H1 (cell line): ENCODE data around the gene COPZ2. TPM values are rescaled to one million over a fixed set of nuclear protein-coding genes. Genes with fewer than 3 reads are reported as not detected.

ENCODE experiments used
- CTCF ChIA-PET: fragments of 300-600 bp; sonication (Branson Sonifier 250); formaldehyde crosslinking; loops from one replicate; lab custom pipeline; 2021; ENCODE audit not compliant: partially characterized antibody; lab: Charles Lee
- POLR2A ChIA-PET: fragments of 300-600 bp; sonication (Branson Sonifier 250); formaldehyde crosslinking; loops from one replicate; lab custom pipeline; 2021; ENCODE audit warnings: inconsistent platforms; ENCODE audit not compliant: partially characterized antibody; lab: Charles Lee
- DNase-seq, 2 experiments: peaks; one replicate each; pipeline versions ENCODE4 v3.0.0 to v3.0.0-alpha.2; 2010 to 2022; ENCODE audit warnings: low spot score in 2 of 2, low read depth in 1 of 2, mixed read lengths in 1 of 2
- FAIRE-seq: peaks from 2 replicates; lab custom pipeline; 2011; peaks lifted over from hg19 to GRCh38; lab: Jason Lieb, UNC
- H2AFZ ChIP-seq: 2 replicates; pipeline ENCODE4 v1.8.1; 2012; ENCODE audit warnings: low read length, inconsistent platforms
- H2AK5ac ChIP-seq: 2 replicates; pipeline ENCODE4 v1.6.1; 2013; ENCODE audit warnings: low read depth, low read length
- H2BK120ac ChIP-seq: replicated peaks from 2 replicates; pipeline ENCODE3; 2013; ENCODE audit warnings: low read depth, low read length, inconsistent platforms
- H2BK12ac ChIP-seq: 2 replicates; pipeline ENCODE4 v1.6.1; 2013; ENCODE audit warnings: low read depth, low read length
- H2BK15ac ChIP-seq: 2 replicates; pipeline ENCODE4 v1.6.1; 2013; ENCODE audit warnings: low read length
- H2BK20ac ChIP-seq: 2 replicates; pipeline ENCODE4 v1.6.1; 2013; ENCODE audit warnings: low read length
- H2BK5ac ChIP-seq: 2 replicates; pipeline ENCODE4 v1.6.1; 2013; ENCODE audit warnings: low read depth, low read length
- H3K14ac ChIP-seq: 2 replicates; pipeline ENCODE4 v1.6.1; 2013; ENCODE audit warnings: inconsistent platforms; ENCODE audit not compliant: insufficient read length
- H3K18ac ChIP-seq: 2 replicates; pipeline ENCODE4 v1.6.1; 2013; ENCODE audit warnings: low read length; ENCODE audit errors: extremely low read depth
- H3K23ac ChIP-seq: 2 replicates; pipeline ENCODE4 v1.6.1; 2013; ENCODE audit warnings: inconsistent platforms; ENCODE audit not compliant: insufficient read length
- H3K23me2 ChIP-seq: 2 replicates; pipeline ENCODE4 v1.6.1; 2013; ENCODE audit warnings: low read depth, low read length
- H3K27ac ChIP-seq: 2 replicates; pipeline ENCODE4 v1.6.1; 2011; ENCODE audit warnings: low read depth, low read length, inconsistent platforms
- H3K27me3 ChIP-seq, 4 experiments: replicated peaks in 1 of 4; 1 replicate in 1 of 4; 2 replicates in 3 of 4; pipeline versions ENCODE4 v1.6.1 to v1.8.1; 2011 to 2013; ENCODE audit warnings: low read length in 3 of 4, mild to moderate bottlenecking in 3 of 4, inconsistent platforms in 2 of 4, mixed read lengths in 2 of 4, moderate library complexity in 1 of 4; ENCODE audit not compliant: control insufficient read depth in 3 of 4, insufficient read depth in 3 of 4; ENCODE audit errors: extremely low read depth in 1 of 4
- H3K36me3 ChIP-seq, 4 experiments: 2 replicates each; pipeline versions ENCODE4 v1.6.1 to v1.8.1; 2011 to 2013; ENCODE audit warnings: mild to moderate bottlenecking in 4 of 4, low read length in 3 of 4, moderate library complexity in 2 of 4, control low read depth in 1 of 4, inconsistent platforms in 1 of 4; ENCODE audit not compliant: insufficient read depth in 4 of 4, control insufficient read depth in 2 of 4
- H3K4ac ChIP-seq: replicated peaks from 2 replicates; pipeline ENCODE3; 2013; ENCODE audit warnings: low read length, low read depth, mixed read lengths, inconsistent platforms; ENCODE audit not compliant: insufficient read length
- H3K4me1 ChIP-seq, 4 experiments: replicated peaks in 1 of 4; 1 replicate in 1 of 4; 2 replicates in 3 of 4; pipeline versions ENCODE4 v1.6.1 to v1.8.1; 2011 to 2013; ENCODE audit warnings: low read length in 3 of 4, inconsistent platforms in 2 of 4, mixed read lengths in 1 of 4; ENCODE audit not compliant: insufficient read depth in 4 of 4, control insufficient read depth in 3 of 4
- H3K4me2 ChIP-seq, 2 experiments: 2 replicates each; pipeline versions ENCODE4 v1.6.1 to v1.8.1; 2011 to 2013; ENCODE audit warnings: low read depth in 2 of 2, low read length in 2 of 2, control low read depth in 1 of 2, inconsistent platforms in 1 of 2, mild to moderate bottlenecking in 1 of 2; ENCODE audit not compliant: insufficient read depth in 1 of 2
- H3K4me3 ChIP-seq, 4 experiments: fragments of 200-600, 300-600 bp in 1 of 4; sonication (generic), shearing (Covaris generic), sonication (Bioruptor Twin) in 1 of 4; 2 replicates each; pipeline versions ENCODE4 v1.5.1 to v1.8.1; 2011 to 2016; ENCODE audit warnings: low read length in 4 of 4, low read depth in 3 of 4, control low read depth in 2 of 4, inconsistent platforms in 2 of 4, mild to moderate bottlenecking in 2 of 4, mixed read lengths in 1 of 4, moderate library complexity in 1 of 4; ENCODE audit not compliant: insufficient read depth in 2 of 4; ENCODE audit errors: extremely low read depth in 1 of 4
- H3K56ac ChIP-seq: replicated peaks from 2 replicates; pipeline ENCODE3; 2013; ENCODE audit warnings: low read depth, mild to moderate bottlenecking, mixed read lengths, low read length, inconsistent platforms; ENCODE audit not compliant: insufficient read length
- H3K79me1 ChIP-seq: 2 replicates; pipeline ENCODE4 v1.6.1; 2013; ENCODE audit warnings: low read depth, low read length, control low read depth
- H3K79me2 ChIP-seq, 2 experiments: 2 replicates each; pipeline versions ENCODE4 v1.6.1 to v1.8.1; 2012 to 2013; ENCODE audit warnings: low read length in 2 of 2, mild to moderate bottlenecking in 2 of 2, inconsistent platforms in 1 of 2; ENCODE audit not compliant: insufficient read depth in 2 of 2, control insufficient read depth in 1 of 2
- H3K9ac ChIP-seq, 4 experiments: replicated peaks in 1 of 4; 1 replicate in 1 of 4; 2 replicates in 3 of 4; pipeline versions ENCODE4 v1.6.1 to v1.8.1; 2011 to 2013; ENCODE audit warnings: low read depth in 3 of 4, low read length in 3 of 4, control low read depth in 2 of 4, mild to moderate bottlenecking in 2 of 4, moderate library complexity in 2 of 4, inconsistent platforms in 1 of 4; ENCODE audit errors: extremely low read depth in 1 of 4
- H3K9me3 ChIP-seq, 2 experiments: 2 replicates each; pipeline versions ENCODE4 v1.6.1 to v1.8.1; 2012 to 2013; ENCODE audit warnings: mild to moderate bottlenecking in 2 of 2, moderate library complexity in 2 of 2, control low read depth in 1 of 2, inconsistent platforms in 1 of 2, low read depth in 1 of 2, low read length in 1 of 2, mixed read lengths in 1 of 2; ENCODE audit not compliant: insufficient read depth in 2 of 2
- H4K20me1 ChIP-seq, 2 experiments: replicated peaks in 1 of 2; 2 replicates each; pipeline versions ENCODE3 to v1.8.1; 2011 to 2013; ENCODE audit warnings: inconsistent platforms in 2 of 2, low read length in 2 of 2, mild to moderate bottlenecking in 1 of 2; ENCODE audit not compliant: insufficient read depth in 2 of 2, control insufficient read depth in 1 of 2
- H4K5ac ChIP-seq: 2 replicates; pipeline ENCODE4 v1.6.1; 2013; ENCODE audit warnings: low read length, low read depth, mixed read lengths, inconsistent platforms; ENCODE audit not compliant: insufficient read length
- H4K8ac ChIP-seq: 2 replicates; pipeline ENCODE4 v1.8.0; 2013; ENCODE audit warnings: mild to moderate bottlenecking, moderate library complexity, low read length, inconsistent platforms; ENCODE audit not compliant: insufficient read depth; ENCODE audit errors: extremely low read depth
- H4K91ac ChIP-seq: replicated peaks from 2 replicates; pipeline ENCODE3; 2013; ENCODE audit warnings: low read length, mixed read lengths, inconsistent platforms; ENCODE audit not compliant: insufficient read length
- BRCA1 ChIP-seq: IDR thresholded peaks from 2 replicates; pipeline ENCODE4 v1.6.1; 2012; ENCODE audit warnings: low read depth, low read length, improper control_type of control experiment
- CREB1 ChIP-seq: IDR thresholded peaks from 2 replicates; pipeline ENCODE4 v1.6.1; 2012; ENCODE audit warnings: inconsistent platforms
- GTF2F1 ChIP-seq: IDR thresholded peaks from 2 replicates; pipeline ENCODE4 v1.6.1; 2012; ENCODE audit warnings: low read depth, low read length, improper control_type of control experiment, borderline replicate concordance
- KDM4A ChIP-seq: IDR thresholded peaks from one replicate; pipeline ENCODE4 v1.7.1; 2012; ENCODE audit warnings: low read depth, mild to moderate bottlenecking, moderate library complexity, low read length, inconsistent platforms; ENCODE audit not compliant: severe bottlenecking
- MAFK ChIP-seq: IDR thresholded peaks from 2 replicates; pipeline ENCODE4 v1.6.1; 2012; ENCODE audit warnings: low read depth, mild to moderate bottlenecking, improper control_type of control experiment, low read length
- POLR2AphosphoS5 ChIP-seq: IDR thresholded peaks from 2 replicates; pipeline ENCODE4 v1.6.1; 2011; ENCODE audit warnings: low read depth, low read length
- POU5F1 ChIP-seq: IDR thresholded peaks from 2 replicates; pipeline ENCODE4 v1.6.1; 2011; ENCODE audit warnings: low read depth, mild to moderate bottlenecking, low read length, moderate library complexity
- RNF2 ChIP-seq: fragments of 200-900, 300-1000 bp; sonication (generic); IDR thresholded peaks from 2 replicates; pipeline ENCODE4 v1.7.1; 2016; ENCODE audit warnings: borderline replicate concordance, low read depth, mild to moderate bottlenecking, antibody characterized with exemption, low read length; ENCODE audit not compliant: poor library complexity, severe bottlenecking; ENCODE audit errors: missing control alignments
- SIN3A ChIP-seq, 2 experiments: IDR thresholded peaks in 1 of 2; conservative IDR thresholded peaks in 1 of 2; 2 replicates each; pipeline ENCODE4 v1.6.1; 2011 to 2012; ENCODE audit warnings: low read length in 2 of 2, improper control_type of control experiment in 1 of 2, low read depth in 1 of 2, mild to moderate bottlenecking in 1 of 2
- TAF1 ChIP-seq: IDR thresholded peaks from 2 replicates; pipeline ENCODE4 v1.6.1; 2011; ENCODE audit warnings: mild to moderate bottlenecking, low read depth, low read length
- TAF7 ChIP-seq: optimal IDR thresholded peaks from 2 replicates; pipeline ENCODE3; 2011; ENCODE audit warnings: low read depth, mild to moderate bottlenecking, inconsistent platforms, low read length, moderate library complexity, borderline replicate concordance
- TBP ChIP-seq: IDR thresholded peaks from 2 replicates; pipeline ENCODE4 v1.6.1; 2011; ENCODE audit warnings: low read depth, low read length, improper control_type of control experiment
- USF2 ChIP-seq: IDR thresholded peaks from 2 replicates; pipeline ENCODE4 v1.6.1; 2011; ENCODE audit warnings: low read length, improper control_type of control experiment
- WGBS, 2 experiments: shearing (Covaris generic) in 1 of 2; methylation state at CpG; one replicate each; pipeline versions ENCODE4 v1.1.6 to v1.1.7; 2013 to 2015; ENCODE audit warnings: low lambda C conversion rate in 2 of 2, mixed read lengths in 2 of 2, inconsistent platforms in 1 of 2, low coverage in 1 of 2, missing lambda C conversion rate in 1 of 2; ENCODE audit not compliant: insufficient replicate concordance in 2 of 2, insufficient coverage in 1 of 2, insufficient read length in 1 of 2; ENCODE audit errors: extremely low coverage in 1 of 2, missing lambda C conversion rate in 1 of 2; 5-methylcytosine and 5-hydroxymethylcytosine counted together
- polyA plus RNA-seq, 7 experiments: library from polyadenylated mRNA; depleted of rRNA in 3 of 7; stranded (reverse) in 5 of 7; unstranded in 2 of 7; fragments of >200 nt in 5 of 7; fragments of 200-250 nt in 2 of 7; gene quantifications; 1 replicate in 5 of 7; 2 replicates in 1 of 7; 4 replicates in 1 of 7; pipeline versions ENCODE4 v1.2.1 to v1.2.3, GENCODE V29; 2011 to 2013; ENCODE audit warnings: missing spikeins in 2 of 7, mixed read lengths in 2 of 7
- total RNA-seq: library from RNA; stranded (reverse); fragmentation: NEBNext Ultra II Directional; extraction: Animal tissue kit (Norgen Biotek cat#: 25700); gene quantifications from 2 replicates; pipeline ENCODE4 v1.2.1, GENCODE V29; 2021

The COPZ2 gene
- total and polyA plus RNA-seq, 2 of the 8 experiments (the other 6 are each of a cell fraction or from before 2014, with no cell fraction given): 0.24 TPM; not detected in 1

GRCh38 chr17:47989700-47990099 is 47.9 kb downstream of the COPZ2 start:
- no peaks in the 10 kb centered on the region for H3K79me1 ChIP-seq
- H3K14ac ChIP-seq: no peak overlapping the region
- H3K4ac ChIP-seq: no peak overlapping the region
- no peaks in the 10 kb centered on the region for H3K23me2 ChIP-seq
- H4K5ac ChIP-seq: no peak overlapping the region
- H2AFZ ChIP-seq: no peak overlapping the region
- H2AK5ac ChIP-seq: no peak overlapping the region
- H3K4me1 ChIP-seq: peaks cover 16 to 27% (median 23%) of the 10 kb centered on the region in 4 experiments
- FAIRE-seq (no peak), DNase-seq (no peak)
- H3K18ac ChIP-seq: no peak overlapping the region
- H4K91ac ChIP-seq: peak overlapping the region; percentile 22
- no peak overlapping the region for H2BK5ac ChIP-seq
- H3K4me2 ChIP-seq: no peak overlapping the region
- H3K56ac ChIP-seq: no peak overlapping the region
- no peaks in the 10 kb centered on the region for H3K79me2 ChIP-seq
- H3K4me3 ChIP-seq: no peak overlapping the region
- WGBS, 2 experiments: 89% methylated on average over 1 of the region's 1 CpG; no CpG with 5 or more reads in 1 of the 2 experiments
- no peaks in the 10 kb centered on the region for H4K20me1 ChIP-seq
- POLR2A ChIA-PET: interaction anchor here (1.1 to 4.3 kb wide), 3 partner anchors 13 to 88 kb away, joined by 3 to 19 read pairs (median 3); no protein-coding TSS in a partner anchor
- H3K27ac ChIP-seq: no peak overlapping the region
- H3K9me3 ChIP-seq: no peaks in the 10 kb centered on the region
- no peak overlapping the region for H4K8ac ChIP-seq
- no peak overlapping the region; a peak in 1 of 7 replicates for H3K9ac ChIP-seq
- H2BK15ac ChIP-seq: no peak overlapping the region
- no peak overlapping the region for H2BK12ac ChIP-seq
- H3K23ac ChIP-seq: no peak overlapping the region
- H3K27me3 ChIP-seq: no peaks in the 10 kb centered on the region
- no peak overlapping the region for H2BK20ac ChIP-seq
- peaks cover 0 to 4% (median 0%) of the 10 kb centered on the region in 4 experiments; a peak in 1 of 8 replicates for H3K36me3 ChIP-seq
- H2BK120ac ChIP-seq: no peak overlapping the region
- CTCF ChIA-PET: interaction anchor here (0.5 to 27.1 kb wide), 9 partner anchors 9 to 78 kb away, joined by 3 to 698 read pairs (median 12); partner anchors contain the start of gene CDK5RAP3
- TF ChIP-seq KDM4A (no peak), MAFK (no peak), CREB1 (no peak), TBP (no peak), BRCA1 (no peak), POLR2AphosphoS5 (no peak), POU5F1 (no peak), TAF1 (no peak), SIN3A (conservative IDR thresholded peaks at IDR 0.05 in 1 of 2, IDR thresholded peaks at IDR 0.05 in 1 of 2; ENCODE audit: low read depth in 1 of 2, low read length in 2 of 2) (no peak), RNF2 (no peak), GTF2F1 (no peak), TAF7 (no peak), USF2 (no peak)
